HepG2 (cell line): ENCODE results near the gene CERS6. TPM values are rescaled to one million over a fixed set of nuclear protein-coding genes. Genes with fewer than 3 reads are reported as not detected.

ENCODE experiments used
- CCDC6 ChIP-seq: sonication (generic); formaldehyde crosslinking; IDR thresholded peaks from 2 replicates; pipeline ENCODE4 v1.8.1; 2022; ENCODE audit warnings: mild to moderate bottlenecking, missing genetic modification reagents, moderate library complexity
- CHCHD3 ChIP-seq: sonication (generic); formaldehyde crosslinking; IDR thresholded peaks from 2 replicates; pipeline ENCODE4 v1.8.0; 2022; ENCODE audit warnings: mild to moderate bottlenecking, missing genetic modification reagents, moderate library complexity
- DR1 ChIP-seq: sonication (generic); formaldehyde crosslinking; IDR thresholded peaks from 2 replicates; pipeline ENCODE4 v1.8.0; 2021; ENCODE audit warnings: mild to moderate bottlenecking, missing genetic modification reagents, inconsistent platforms
- EEA1 ChIP-seq: sonication (generic); formaldehyde crosslinking; IDR thresholded peaks from 2 replicates; pipeline ENCODE4 v1.5.1; 2020; ENCODE audit warnings: mild to moderate bottlenecking, missing genetic modification reagents, borderline replicate concordance
- JUN ChIP-seq: sonication (generic); formaldehyde crosslinking; IDR thresholded peaks from 2 replicates; pipeline ENCODE4 v1.4.0; 2020; ENCODE audit warnings: mild to moderate bottlenecking, missing genetic modification reagents
- KDM6A ChIP-seq: IDR thresholded peaks from 2 replicates; pipeline ENCODE4 v1.6.1; 2016; ENCODE audit warnings: low read depth
- PAX8 ChIP-seq: sonication (generic); formaldehyde crosslinking; IDR thresholded peaks from 2 replicates; pipeline ENCODE4 v1.8.0; 2022; ENCODE audit warnings: mild to moderate bottlenecking, missing genetic modification reagents, borderline replicate concordance
- RFX1 ChIP-seq: fragments of 450-650 bp; IDR thresholded peaks from 2 replicates; pipeline ENCODE4 v1.6.1; 2017
- SETDB1 ChIP-seq: sonication (generic); formaldehyde crosslinking; IDR thresholded peaks from 2 replicates; pipeline ENCODE4 v1.5.1; 2020; ENCODE audit warnings: missing genetic modification reagents, mild to moderate bottlenecking, borderline replicate concordance
- TAF15 ChIP-seq: fragments of 200-400 bp; formaldehyde crosslinking; IDR thresholded peaks from one replicate; pipeline ENCODE4 v1.6.1; 2018; ENCODE audit warnings: mild to moderate bottlenecking, low read depth, low read length; ENCODE audit not compliant: poor library complexity, severe bottlenecking
- TBX2 ChIP-seq: sonication (generic); formaldehyde crosslinking; IDR thresholded peaks from 2 replicates; pipeline ENCODE4 v1.5.0; 2020; ENCODE audit warnings: missing genetic modification reagents, mild to moderate bottlenecking, borderline replicate concordance
- ZBTB20 ChIP-seq: sonication (generic); formaldehyde crosslinking; IDR thresholded peaks from 2 replicates; pipeline ENCODE4 v1.8.1; 2023; ENCODE audit warnings: missing genetic modification reagents, low read depth, mild to moderate bottlenecking, borderline replicate concordance
- ZKSCAN1 ChIP-seq: fragments of 150-350 bp; IDR thresholded peaks from 2 replicates; pipeline ENCODE4 v1.6.1; 2014; ENCODE audit warnings: low read length
- ZMYM3 ChIP-seq: sonication (generic); formaldehyde crosslinking; IDR thresholded peaks from 2 replicates; pipeline ENCODE4 v1.5.1; 2020; ENCODE audit warnings: mild to moderate bottlenecking, missing genetic modification reagents
- ZNF775 ChIP-seq: sonication (generic); formaldehyde crosslinking; IDR thresholded peaks from 2 replicates; pipeline ENCODE4 v1.4.0; 2020; ENCODE audit warnings: missing genetic modification reagents, mild to moderate bottlenecking, moderate library complexity, borderline replicate concordance
- ZNF839 ChIP-seq: sonication (generic); formaldehyde crosslinking; IDR thresholded peaks from 2 replicates; pipeline ENCODE4 v1.4.0; 2020; ENCODE audit warnings: missing genetic modification reagents, mild to moderate bottlenecking, borderline replicate concordance
- ZSCAN20 ChIP-seq: sonication (generic); formaldehyde crosslinking; IDR thresholded peaks from 2 replicates; pipeline ENCODE4 v1.4.0; 2020; ENCODE audit warnings: missing genetic modification reagents, mild to moderate bottlenecking, borderline replicate concordance
- polyA plus RNA-seq, 8 experiments: library from polyadenylated mRNA; depleted of rRNA in 3 of 8; stranded (reverse) in 7 of 8; unstranded in 1 of 8; fragments of >200 nt; fragmentation: Illumina TruSeq in 4 of 8; extraction: Trizol in 4 of 8; gene quantifications; 2 replicates each; pipeline versions ENCODE4 v1.2.1 to v1.2.3, GENCODE V29; 2011 to 2016; ENCODE audit warnings: low read depth in 4 of 8, missing spikeins in 1 of 8, mixed read lengths in 1 of 8; ENCODE audit not compliant: insufficient read depth in 1 of 8
- total RNA-seq, 5 experiments: library from RNA; depleted of rRNA; stranded (reverse); fragments of >200 nt; fragmentation: Illumina TruSeq; extraction: Trizol; gene quantifications; 2 replicates each; pipeline ENCODE4 v1.2.3, GENCODE V29; 2016; ENCODE audit warnings: low read depth in 1 of 5
- TF ChIP-seq, protein P1 (sequence below): sonication (generic); formaldehyde crosslinking; IDR thresholded peaks from 2 replicates; pipeline ENCODE4 v1.4.0; 2020; ENCODE audit warnings: mild to moderate bottlenecking, low read depth, missing genetic modification reagents
- TF ChIP-seq, protein P2 (sequence below): sonication (generic); formaldehyde crosslinking; IDR thresholded peaks from 2 replicates; pipeline ENCODE4 v1.4.0; 2020; ENCODE audit warnings: missing genetic modification reagents
- TF ChIP-seq, protein P3 (sequence below), 2 experiments: sonication (generic) in 1 of 2; formaldehyde crosslinking in 1 of 2; IDR thresholded peaks; 2 replicates each; pipeline versions ENCODE4 v1.4.0 to v1.6.1; 2016 to 2020; ENCODE audit warnings: borderline replicate concordance in 1 of 2, low read depth in 1 of 2, mild to moderate bottlenecking in 1 of 2, missing genetic modification reagents in 1 of 2
- TF ChIP-seq, protein P4 (sequence below): sonication (generic); formaldehyde crosslinking; IDR thresholded peaks from 2 replicates; pipeline ENCODE4 v1.4.0; 2020; ENCODE audit warnings: low read depth, mild to moderate bottlenecking, missing genetic modification reagents

CERS6 gene
- total and polyA plus RNA-seq, 2 of the 13 experiments (the other 11 are each of a cell fraction or from before 2014, with no cell fraction given), result 10.1 to 20.3 TPM

DNA sequence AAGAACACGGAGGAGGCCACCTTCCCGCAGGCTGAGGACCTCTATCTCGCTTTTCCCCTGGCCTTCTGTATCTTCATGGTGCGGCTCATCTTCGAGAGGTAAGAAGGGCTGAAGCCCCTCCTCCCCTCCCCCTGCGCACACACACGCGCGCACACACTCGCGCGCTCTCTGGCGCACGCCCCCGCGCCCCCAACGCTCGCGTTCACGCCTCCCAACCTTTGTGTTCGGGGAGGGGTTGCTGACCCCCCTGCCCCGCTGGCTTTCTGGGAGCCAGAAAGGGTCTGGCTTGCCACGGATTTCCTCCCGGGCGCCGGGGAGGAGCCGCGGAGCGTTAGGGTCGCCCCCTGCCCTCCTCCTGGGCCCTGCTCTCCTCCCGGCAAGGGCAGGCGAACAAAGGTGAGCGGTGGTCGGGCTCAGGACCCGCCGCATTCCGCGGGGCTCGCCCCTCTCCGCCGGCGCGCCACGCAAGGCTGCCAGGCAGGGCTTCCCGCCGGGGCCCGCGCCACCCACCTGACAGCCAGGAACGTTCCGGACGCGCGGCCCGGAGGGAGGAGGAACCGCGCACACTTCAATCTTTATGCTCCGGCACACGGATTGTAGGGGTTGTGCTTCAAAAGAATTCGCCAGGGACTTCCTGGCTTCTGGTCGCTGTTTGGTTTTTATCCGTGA lies 583 bp downstream of the CERS6 start (continued):
- TF ChIP-seq CHCHD3 (CRISPR knock-in tag), result no peak; the same call in 1 of the 2 replicates
- TF ChIP-seq ZSCAN20 (CRISPR knock-in tag), result peak; percentile 57; the same call in 1 of the 2 replicates
- no peak for TF ChIP-seq JUN (CRISPR knock-in tag)
- TF ChIP-seq RFX1, result no peak
- TF ChIP-seq ZNF775, result 0 out of 2 replicates have a peak, but pooled peaks have one; percentile 16
- no peak for TF ChIP-seq SETDB1 (CRISPR knock-in tag)
- no peak for TF ChIP-seq PAX8 (CRISPR knock-in tag)
- TF ChIP-seq KDM6A, result no peak
- TF ChIP-seq ZNF839 (CRISPR knock-in tag), result no peak; the same call in 1 of the 2 replicates
- TF ChIP-seq ZKSCAN1, result no peak
- peak; percentile 71 for TF ChIP-seq ZBTB20 (CRISPR knock-in tag)
- TF ChIP-seq DR1 (CRISPR knock-in tag), result peak; percentile 18; the same call in 1 of the 2 replicates
- TF ChIP-seq TAF15, result peak; percentile 31
- no peak for TF ChIP-seq CCDC6 (CRISPR knock-in tag)
- TF ChIP-seq, protein P1, sequence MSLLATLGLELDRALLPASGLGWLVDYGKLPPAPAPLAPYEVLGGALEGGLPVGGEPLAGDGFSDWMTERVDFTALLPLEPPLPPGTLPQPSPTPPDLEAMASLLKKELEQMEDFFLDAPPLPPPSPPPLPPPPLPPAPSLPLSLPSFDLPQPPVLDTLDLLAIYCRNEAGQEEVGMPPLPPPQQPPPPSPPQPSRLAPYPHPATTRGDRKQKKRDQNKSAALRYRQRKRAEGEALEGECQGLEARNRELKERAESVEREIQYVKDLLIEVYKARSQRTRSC (CRISPR knock-in tag), result 0 out of 2 replicates have a peak, but pooled peaks have one; percentile 72
- TF ChIP-seq TBX2 (CRISPR knock-in tag), result peak; percentile 54
- peak; percentile 66; the same call in 1 of the 2 replicates for TF ChIP-seq ZMYM3
- TF ChIP-seq, protein P2, sequence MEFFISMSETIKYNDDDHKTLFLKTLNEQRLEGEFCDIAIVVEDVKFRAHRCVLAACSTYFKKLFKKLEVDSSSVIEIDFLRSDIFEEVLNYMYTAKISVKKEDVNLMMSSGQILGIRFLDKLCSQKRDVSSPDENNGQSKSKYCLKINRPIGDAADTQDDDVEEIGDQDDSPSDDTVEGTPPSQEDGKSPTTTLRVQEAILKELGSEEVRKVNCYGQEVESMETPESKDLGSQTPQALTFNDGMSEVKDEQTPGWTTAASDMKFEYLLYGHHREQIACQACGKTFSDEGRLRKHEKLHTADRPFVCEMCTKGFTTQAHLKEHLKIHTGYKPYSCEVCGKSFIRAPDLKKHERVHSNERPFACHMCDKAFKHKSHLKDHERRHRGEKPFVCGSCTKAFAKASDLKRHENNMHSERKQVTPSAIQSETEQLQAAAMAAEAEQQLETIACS (CRISPR knock-in tag), result peak; percentile 93
- TF ChIP-seq, protein P3, sequence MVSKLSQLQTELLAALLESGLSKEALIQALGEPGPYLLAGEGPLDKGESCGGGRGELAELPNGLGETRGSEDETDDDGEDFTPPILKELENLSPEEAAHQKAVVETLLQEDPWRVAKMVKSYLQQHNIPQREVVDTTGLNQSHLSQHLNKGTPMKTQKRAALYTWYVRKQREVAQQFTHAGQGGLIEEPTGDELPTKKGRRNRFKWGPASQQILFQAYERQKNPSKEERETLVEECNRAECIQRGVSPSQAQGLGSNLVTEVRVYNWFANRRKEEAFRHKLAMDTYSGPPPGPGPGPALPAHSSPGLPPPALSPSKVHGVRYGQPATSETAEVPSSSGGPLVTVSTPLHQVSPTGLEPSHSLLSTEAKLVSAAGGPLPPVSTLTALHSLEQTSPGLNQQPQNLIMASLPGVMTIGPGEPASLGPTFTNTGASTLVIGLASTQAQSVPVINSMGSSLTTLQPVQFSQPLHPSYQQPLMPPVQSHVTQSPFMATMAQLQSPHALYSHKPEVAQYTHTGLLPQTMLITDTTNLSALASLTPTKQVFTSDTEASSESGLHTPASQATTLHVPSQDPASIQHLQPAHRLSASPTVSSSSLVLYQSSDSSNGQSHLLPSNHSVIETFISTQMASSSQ (IDR thresholded peaks at IDR 0.05; ENCODE audit: low read depth), result no peak
- TF ChIP-seq, protein P3 (CRISPR knock-in tag; IDR thresholded peaks at IDR 0.05; ENCODE audit: borderline replicate concordance), result 0 out of 2 replicates have a peak, but pooled peaks have one; percentile 44
- TF ChIP-seq EEA1, result peak; percentile 72; the same call in 1 of the 2 replicates
- TF ChIP-seq, protein P4, sequence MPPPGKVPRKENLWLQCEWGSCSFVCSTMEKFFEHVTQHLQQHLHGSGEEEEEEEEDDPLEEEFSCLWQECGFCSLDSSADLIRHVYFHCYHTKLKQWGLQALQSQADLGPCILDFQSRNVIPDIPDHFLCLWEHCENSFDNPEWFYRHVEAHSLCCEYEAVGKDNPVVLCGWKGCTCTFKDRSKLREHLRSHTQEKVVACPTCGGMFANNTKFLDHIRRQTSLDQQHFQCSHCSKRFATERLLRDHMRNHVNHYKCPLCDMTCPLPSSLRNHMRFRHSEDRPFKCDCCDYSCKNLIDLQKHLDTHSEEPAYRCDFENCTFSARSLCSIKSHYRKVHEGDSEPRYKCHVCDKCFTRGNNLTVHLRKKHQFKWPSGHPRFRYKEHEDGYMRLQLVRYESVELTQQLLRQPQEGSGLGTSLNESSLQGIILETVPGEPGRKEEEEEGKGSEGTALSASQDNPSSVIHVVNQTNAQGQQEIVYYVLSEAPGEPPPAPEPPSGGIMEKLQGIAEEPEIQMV (CRISPR knock-in tag), result no peak; the same call in 1 of the 2 replicates
